ENCODE results near the gene PI4KB. TPM values are rescaled to one million over a fixed set of nuclear protein-coding genes. Genes with fewer than 3 reads are reported as not detected.

PI4KB gene
- total and polyA plus RNA-seq, 4 donors, result 25.0 to 65.2 (median 45.3) TPM

DNA sequence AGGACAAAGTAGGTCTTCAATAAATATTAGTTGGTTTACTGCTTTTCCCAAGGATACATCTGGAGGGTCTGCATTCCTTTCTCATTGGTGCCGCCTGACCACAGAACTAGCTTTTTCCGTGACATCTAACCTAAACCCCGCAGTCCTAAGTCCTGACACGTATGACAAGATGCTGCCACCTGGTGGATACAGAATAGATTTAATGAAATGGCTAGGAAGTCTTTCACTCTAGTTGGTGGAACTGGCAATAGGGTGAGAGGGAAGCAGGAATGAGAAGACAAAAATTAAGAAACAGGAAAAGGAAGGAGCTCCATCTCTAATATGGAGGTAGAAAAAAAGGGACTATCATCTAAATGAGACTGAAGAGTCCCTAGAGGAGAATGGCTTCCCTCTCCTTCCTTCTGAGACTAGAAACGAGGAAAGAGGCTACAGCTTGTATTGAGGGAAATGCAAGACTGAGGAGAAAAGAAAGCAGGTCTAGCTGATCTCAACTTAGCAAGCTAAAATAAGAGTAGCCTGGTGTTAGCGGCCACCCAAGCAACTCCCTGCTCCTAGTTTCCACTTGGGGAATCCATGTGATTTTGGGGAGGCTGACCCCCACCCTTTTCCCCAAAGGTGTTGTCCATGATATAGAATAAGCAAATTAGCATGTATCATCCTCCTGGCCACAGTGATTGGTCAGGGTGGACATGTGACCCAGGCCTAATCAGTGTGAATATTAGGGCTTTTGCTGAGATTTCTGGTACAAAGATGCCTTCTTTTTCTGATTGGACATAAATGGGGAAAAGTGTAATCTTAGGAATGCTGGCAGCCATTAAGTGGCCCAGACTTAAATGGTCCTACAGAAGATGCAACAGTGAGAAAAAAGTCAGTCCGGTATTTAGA is 13.9 kb upstream of the PI4KB start:
- Histone ChIP-seq H3K27ac (ENCODE audit: low read depth in 1 of 2, low read length in 1 of 2) (peak overlapping the region in 1 of 2 donors; percentile 39), H3K9ac (ENCODE audit: insufficient read depth in 1 of 2, low read length in 2 of 2) (no peak overlapping the region), H3K4me3 (no peak overlapping the region), H3K27me3 (ENCODE audit: control insufficient read depth in 3 of 3, insufficient read depth in 3 of 3, low read length in 2 of 3) (no peaks in the 10 kb centered on the region), H3K36me3 (ENCODE audit: control insufficient read depth in 4 of 4, insufficient read depth in 4 of 4, low read length in 4 of 4) (peaks cover 0 to 18% (median 6%) of the 10 kb centered on the region in 4 donors), H3K9me3 (ENCODE audit: control insufficient read depth in 4 of 4, insufficient read depth in 3 of 4, low read length in 3 of 4) (no peaks in the 10 kb centered on the region), H3K4me1 (ENCODE audit: control insufficient read depth in 5 of 5, insufficient read depth in 5 of 5, low read length in 5 of 5) (peaks cover 0 to 6% (median 3%) of the 10 kb centered on the region in 5 donors)
- ATAC-seq (ENCODE audit: insufficient read depth, low FRiP score) (peak; percentile 71), DNase-seq (peak; percentile 46 to 88 (median 88))
- 34 to 38% methylated on average over 7 of the region's 7 CpGs for WGBS, 2 donors
- TF ChIP-seq, protein P1, sequence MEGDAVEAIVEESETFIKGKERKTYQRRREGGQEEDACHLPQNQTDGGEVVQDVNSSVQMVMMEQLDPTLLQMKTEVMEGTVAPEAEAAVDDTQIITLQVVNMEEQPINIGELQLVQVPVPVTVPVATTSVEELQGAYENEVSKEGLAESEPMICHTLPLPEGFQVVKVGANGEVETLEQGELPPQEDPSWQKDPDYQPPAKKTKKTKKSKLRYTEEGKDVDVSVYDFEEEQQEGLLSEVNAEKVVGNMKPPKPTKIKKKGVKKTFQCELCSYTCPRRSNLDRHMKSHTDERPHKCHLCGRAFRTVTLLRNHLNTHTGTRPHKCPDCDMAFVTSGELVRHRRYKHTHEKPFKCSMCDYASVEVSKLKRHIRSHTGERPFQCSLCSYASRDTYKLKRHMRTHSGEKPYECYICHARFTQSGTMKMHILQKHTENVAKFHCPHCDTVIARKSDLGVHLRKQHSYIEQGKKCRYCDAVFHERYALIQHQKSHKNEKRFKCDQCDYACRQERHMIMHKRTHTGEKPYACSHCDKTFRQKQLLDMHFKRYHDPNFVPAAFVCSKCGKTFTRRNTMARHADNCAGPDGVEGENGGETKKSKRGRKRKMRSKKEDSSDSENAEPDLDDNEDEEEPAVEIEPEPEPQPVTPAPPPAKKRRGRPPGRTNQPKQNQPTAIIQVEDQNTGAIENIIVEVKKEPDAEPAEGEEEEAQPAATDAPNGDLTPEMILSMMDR (IDR thresholded peaks at IDR 0.05; ENCODE audit: control extremely low read depth, extremely low read depth), result peak; percentile 73

DNA sequence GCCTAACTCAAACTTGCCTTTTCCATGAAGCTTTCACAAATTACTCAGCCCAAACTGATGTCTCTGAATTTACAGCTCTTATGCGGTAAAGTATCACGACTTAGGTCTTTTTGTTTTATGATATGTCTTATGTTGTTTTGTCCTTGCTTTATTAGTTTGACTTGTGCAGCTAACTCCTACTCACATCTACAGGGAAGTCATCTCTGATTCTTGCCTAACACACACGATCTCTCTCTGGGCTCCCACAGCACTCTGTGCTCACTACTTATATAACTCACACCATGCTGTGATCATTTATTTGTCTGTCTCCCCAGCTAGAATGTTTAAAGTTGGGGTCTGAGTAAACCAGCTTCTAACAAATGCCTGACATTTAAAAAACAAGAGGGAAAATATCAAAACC is 9.3 kb upstream of the PI4KB start:
- ATAC-seq (ENCODE audit: insufficient read depth, low FRiP score) (no peak), DNase-seq (no peak)
- TF ChIP-seq, protein P1 (IDR thresholded peaks at IDR 0.05; ENCODE audit: control extremely low read depth, extremely low read depth), result no peak
- Histone ChIP-seq H3K27me3 (ENCODE audit: control insufficient read depth in 3 of 3, insufficient read depth in 3 of 3, low read length in 2 of 3) (no peaks in the 10 kb centered on the region), H3K4me1 (ENCODE audit: control insufficient read depth in 5 of 5, insufficient read depth in 5 of 5, low read length in 5 of 5) (no peaks in the 10 kb centered on the region), H3K9ac (ENCODE audit: insufficient read depth in 1 of 2, low read length in 2 of 2) (no peak overlapping the region), H3K36me3 (ENCODE audit: control insufficient read depth in 4 of 4, insufficient read depth in 4 of 4, low read length in 4 of 4) (no peaks in the 10 kb centered on the region), H3K4me3 (no peak overlapping the region), H3K27ac (ENCODE audit: low read depth in 1 of 2, low read length in 1 of 2) (no peak overlapping the region), H3K9me3 (ENCODE audit: control insufficient read depth in 4 of 4, insufficient read depth in 3 of 4, low read length in 3 of 4) (no peaks in the 10 kb centered on the region)
- 81 to 92% methylated on average over 3 of the region's 3 CpGs for WGBS, 2 donors

DNA sequence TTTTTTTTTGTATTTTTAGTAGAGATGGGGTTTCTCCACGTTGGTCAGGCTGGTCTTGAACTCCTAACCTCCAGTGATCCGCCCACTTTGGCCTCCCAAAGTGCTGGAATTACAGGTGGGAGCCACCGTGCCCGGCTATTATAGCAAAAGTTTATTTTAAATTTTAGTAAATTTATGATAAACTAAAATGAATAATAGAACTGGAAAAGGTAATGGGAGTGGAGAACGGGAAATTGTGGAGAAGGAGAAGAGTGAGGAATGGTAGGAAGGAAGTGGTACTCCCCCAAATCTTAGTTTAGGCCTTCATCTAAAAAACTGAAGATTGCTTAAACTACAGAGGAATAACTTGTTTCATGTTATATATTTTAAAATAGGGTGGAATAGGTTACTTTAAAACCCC is 7.6 kb upstream of the PI4KB start:
- Histone ChIP-seq H3K4me1 (ENCODE audit: control insufficient read depth in 5 of 5, insufficient read depth in 5 of 5, low read length in 5 of 5) (no peaks in the 10 kb centered on the region), H3K27me3 (ENCODE audit: control insufficient read depth in 3 of 3, insufficient read depth in 3 of 3, low read length in 2 of 3) (no peaks in the 10 kb centered on the region), H3K4me3 (no peak overlapping the region), H3K9ac (ENCODE audit: insufficient read depth in 1 of 2, low read length in 2 of 2) (no peak overlapping the region), H3K27ac (ENCODE audit: low read depth in 1 of 2, low read length in 1 of 2) (no peak overlapping the region), H3K9me3 (ENCODE audit: control insufficient read depth in 4 of 4, insufficient read depth in 3 of 4, low read length in 3 of 4) (no peaks in the 10 kb centered on the region), H3K36me3 (ENCODE audit: control insufficient read depth in 4 of 4, insufficient read depth in 4 of 4, low read length in 4 of 4) (no peaks in the 10 kb centered on the region)
- ATAC-seq (ENCODE audit: insufficient read depth, low FRiP score) (no peak), DNase-seq (no peak)
- 88 to 89% methylated on average over 5 of the region's 5 CpGs for WGBS, 2 donors
- TF ChIP-seq, protein P1 (IDR thresholded peaks at IDR 0.05; ENCODE audit: control extremely low read depth, extremely low read depth), result no peak

Data from lung (tissue), 12 donors.